ES-I3 (cell line): ENCODE data around the gene FGR.
"Not testable (repeated sequence)": the region's sequence is repeated elsewhere in the genome, so short reads cannot be mapped to it uniquely, and the experiment has no call there.

Experiments
- H3K36me3 ChIP-seq: 2 replicates; pipeline ENCODE4 v1.6.1; 2013; ENCODE audit warnings: mild to moderate bottlenecking, low read length, control low read depth, moderate library complexity; ENCODE audit not compliant: insufficient read depth
- H3K4me1 ChIP-seq: 2 replicates; pipeline ENCODE4 v1.6.1; 2013; ENCODE audit warnings: mild to moderate bottlenecking, control low read depth, low read length; ENCODE audit not compliant: insufficient read depth
- H3K9ac ChIP-seq: 2 replicates; pipeline ENCODE4 v1.6.1; 2013; ENCODE audit warnings: low read depth, mild to moderate bottlenecking, low read length, moderate library complexity
- H3K9me3 ChIP-seq: 2 replicates; pipeline ENCODE4 v1.6.1; 2013; ENCODE audit warnings: mild to moderate bottlenecking, low read length, moderate library complexity; ENCODE audit not compliant: control insufficient read depth, insufficient read depth

Gene FGR

DNA sequence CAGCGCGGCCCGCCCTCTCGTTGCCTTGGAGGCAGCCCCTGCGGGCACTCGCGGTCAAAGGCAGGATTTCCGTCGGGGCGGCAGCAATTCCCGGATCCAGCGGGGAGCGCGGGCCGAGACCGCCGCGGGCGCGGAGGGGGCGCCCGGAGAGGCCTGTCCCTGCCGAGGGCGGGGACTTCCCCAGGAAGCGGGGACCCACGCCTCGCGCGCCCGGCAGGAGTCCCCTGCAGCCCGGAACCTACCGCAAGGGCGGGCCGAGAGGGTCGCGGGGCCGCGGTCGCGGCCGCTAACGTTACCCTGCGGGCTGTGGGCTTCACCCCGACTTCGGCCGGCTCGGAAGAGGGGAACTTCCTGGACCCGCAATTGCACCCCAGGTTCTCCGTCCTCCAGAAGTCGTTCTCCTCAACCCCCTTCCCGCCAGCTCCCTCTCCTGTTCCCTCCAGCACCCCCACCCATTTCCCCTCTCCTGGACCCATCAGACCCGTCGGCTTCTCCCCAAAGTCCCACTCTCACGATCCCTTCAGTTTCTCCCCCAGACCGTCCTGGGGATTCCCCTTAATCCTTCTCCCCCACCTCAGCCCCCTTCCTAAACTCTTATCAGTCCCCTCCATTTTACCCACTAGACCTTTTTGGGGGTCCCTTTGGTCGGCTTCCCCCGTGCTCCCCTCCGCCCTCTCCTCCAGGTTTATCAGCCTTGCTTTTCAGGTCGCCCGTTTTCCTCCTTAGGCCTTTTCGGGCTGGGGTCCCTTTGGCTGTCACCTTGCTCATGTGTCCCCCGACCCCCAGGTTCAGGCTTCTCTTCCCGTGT, 604 bp downstream of the FGR start:
- Histone ChIP-seq H3K9ac (peak overlapping the region; percentile 60), H3K4me1 (peaks cover 4% of the 10 kb centered on the region), H3K36me3 (no peaks in the 10 kb centered on the region), H3K9me3 (no peaks in the 10 kb centered on the region)

DNA sequence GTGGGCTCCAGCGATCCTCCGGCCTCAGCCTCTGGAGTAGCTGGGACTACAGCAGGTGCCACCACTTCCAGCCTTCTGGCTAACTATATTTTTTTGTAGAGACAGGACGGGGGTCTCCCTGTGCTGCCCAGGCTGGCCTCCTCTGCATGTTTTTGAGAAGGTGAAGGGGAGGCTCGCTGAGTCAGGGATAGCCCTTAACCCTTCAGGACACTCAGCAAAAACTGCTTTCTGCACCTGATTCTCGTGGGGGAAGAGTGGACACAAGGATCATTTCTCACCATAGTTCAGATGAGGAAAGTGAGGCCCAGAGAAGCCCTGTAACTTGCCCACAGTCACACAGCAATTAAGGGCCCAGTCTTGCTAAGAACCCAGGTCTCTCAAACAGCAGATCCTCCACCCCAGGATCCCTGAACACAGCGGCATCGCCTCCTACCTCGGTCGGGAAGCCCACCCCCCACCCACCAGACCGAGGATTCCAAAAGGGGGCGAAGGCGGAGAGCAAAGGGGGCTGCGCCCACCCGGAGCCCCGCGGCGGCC, 1.3 kb downstream of the FGR start:
- Histone ChIP-seq H3K36me3 (no peaks in the 10 kb centered on the region), H3K9me3 (no peaks in the 10 kb centered on the region), H3K9ac (peak overlapping the region; percentile 60; the same call in 1 of the 2 replicates), H3K4me1 (peaks cover 7% of the 10 kb centered on the region)

DNA sequence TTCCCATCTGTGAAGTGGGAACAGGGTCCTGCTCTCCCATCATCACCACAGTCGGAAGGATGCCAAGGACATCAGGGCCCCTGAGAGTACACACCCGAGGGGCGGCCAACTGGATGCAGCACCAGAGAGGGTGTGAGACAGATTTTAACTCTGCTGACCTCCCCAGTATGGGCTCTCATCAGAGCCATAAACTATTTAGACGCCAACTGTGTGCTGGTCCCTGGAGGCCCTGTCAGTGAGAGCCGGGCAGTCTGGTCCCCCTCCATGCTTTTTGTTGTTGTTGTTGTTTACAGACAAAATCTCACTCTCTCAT, 1.7 kb downstream of the FGR start:
- H3K9me3 ChIP-seq = no peaks in the 10 kb centered on the region
- peaks cover 7% of the 10 kb centered on the region for H3K4me1 ChIP-seq
- H3K36me3 ChIP-seq = no peaks in the 10 kb centered on the region
- H3K9ac ChIP-seq = no peak overlapping the region

DNA sequence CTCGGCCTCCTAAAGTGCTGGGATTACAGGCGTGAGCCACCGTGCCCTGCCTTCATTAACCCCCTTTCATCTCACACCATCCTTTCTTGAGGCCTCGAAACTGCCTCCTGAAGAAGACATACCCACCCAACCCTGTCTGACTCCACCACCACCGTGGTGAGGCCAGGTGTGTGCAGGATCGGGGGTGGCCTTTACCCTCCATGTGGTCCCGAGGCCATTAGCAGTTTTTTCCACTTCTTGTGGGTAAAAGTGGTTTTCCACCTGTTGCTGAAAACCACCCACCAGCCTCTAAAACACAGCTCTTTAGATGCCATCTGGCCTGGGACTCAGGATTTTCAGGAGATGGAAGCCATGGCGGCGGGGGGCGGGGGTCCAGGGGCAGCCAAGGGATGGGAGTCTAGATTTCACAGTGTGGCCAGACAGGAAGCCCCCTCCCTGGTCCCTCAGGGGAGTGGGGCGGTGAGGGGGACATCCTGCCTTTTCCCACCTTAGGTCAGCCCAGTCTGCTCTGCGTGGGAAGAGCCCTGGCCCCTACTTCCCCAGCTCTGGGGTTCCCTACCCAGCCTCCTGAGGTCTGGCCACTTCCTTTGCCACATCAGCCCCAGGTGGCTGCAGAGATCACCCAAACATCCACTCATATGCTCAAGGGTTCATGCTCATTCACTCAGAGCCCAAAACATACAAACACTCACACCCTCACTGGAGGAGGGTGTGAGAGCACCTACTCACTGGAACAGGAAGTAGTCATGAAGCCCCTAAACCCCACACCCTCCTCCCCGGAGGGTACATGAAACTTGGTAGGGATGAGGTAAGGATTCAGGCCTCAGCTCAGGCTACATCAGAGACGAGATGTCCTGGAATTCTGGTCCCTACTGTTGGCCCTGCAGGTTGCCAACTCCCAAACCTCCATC, 2.3 kb downstream of the FGR start:
- H3K36me3 ChIP-seq = no peaks in the 10 kb centered on the region
- peaks cover 7% of the 10 kb centered on the region for H3K4me1 ChIP-seq
- no peaks in the 10 kb centered on the region for H3K9me3 ChIP-seq
- H3K9ac ChIP-seq = no peak overlapping the region

DNA sequence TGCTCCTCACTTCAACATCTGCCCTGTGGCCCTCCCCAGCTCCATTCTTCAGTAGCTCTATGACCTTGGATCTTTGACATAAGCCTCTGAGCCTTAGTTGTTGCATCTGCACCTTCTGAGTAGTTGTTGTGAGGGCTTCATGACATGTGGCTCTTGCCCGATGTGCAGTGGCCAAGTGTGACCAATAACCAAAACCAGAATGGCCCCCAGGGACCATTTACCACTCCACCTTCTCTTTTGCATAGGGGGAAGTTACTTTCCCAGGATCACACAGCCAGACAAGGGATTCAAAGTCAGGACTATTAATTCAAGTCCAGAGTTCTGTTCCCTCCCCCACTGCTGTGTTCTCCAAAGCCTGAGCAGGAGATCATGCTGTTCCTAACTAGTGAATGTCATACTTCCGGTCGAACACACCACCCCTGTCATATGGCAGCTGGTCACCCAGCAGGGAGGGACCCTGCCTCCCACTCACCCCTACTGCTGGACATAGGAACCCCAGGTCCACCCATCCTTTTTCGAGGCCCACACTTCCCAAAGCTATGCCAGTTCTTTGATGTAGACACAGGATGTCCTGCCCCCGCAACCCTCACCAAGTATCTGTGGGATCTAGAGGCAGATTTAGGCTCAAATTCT, 4.0 kb downstream of the FGR start:
- Histone ChIP-seq H3K9me3 (no peaks in the 10 kb centered on the region), H3K9ac (no peak overlapping the region), H3K36me3 (no peaks in the 10 kb centered on the region), H3K4me1 (peaks cover 7% of the 10 kb centered on the region)

DNA sequence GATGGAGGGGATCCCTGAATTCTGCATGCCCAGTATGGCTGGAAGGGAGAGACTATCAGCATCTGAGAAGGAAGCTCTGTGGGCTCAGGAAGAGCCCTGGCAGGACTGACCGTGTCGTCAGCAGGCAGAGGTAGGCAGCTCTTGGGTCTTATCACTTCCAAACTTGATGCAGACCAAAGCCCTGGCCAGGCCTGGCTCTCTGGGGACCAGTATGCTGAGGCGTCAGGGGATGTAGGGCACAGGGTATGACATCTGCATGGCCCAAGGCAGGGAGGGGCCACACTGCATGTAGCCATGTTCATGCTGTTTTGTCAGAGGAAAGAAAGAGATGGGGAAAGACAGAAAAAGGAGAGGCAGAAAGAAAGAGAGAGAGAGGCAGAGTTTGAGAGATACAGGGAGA, 6.3 kb downstream of the FGR start:
- H3K9ac ChIP-seq = no peak overlapping the region
- H3K9me3 ChIP-seq = no peaks in the 10 kb centered on the region
- no peaks in the 10 kb centered on the region for H3K36me3 ChIP-seq
- peaks cover 7% of the 10 kb centered on the region for H3K4me1 ChIP-seq

DNA sequence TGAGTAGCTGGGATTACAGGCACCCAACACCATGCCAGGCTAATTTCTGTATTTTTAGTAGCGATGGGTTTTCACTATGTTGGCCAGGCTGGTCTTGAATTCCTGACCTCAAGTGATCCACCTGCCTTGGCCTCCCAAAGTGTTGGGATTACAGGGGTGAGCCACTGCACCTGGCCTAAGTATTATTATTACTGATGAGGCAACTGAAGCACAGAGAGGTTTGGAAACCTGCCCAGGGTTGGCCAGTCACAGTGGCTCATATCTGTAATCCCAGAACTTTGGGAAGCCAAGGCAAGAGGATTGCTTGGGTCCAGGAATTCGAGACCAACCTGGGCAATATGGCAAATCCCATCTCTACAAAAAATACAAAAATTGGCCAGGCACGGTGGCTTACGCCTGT, 7.3 kb downstream of the FGR start:
- H3K9me3 ChIP-seq, H3K36me3 ChIP-seq, H3K9ac ChIP-seq: not testable (repeated sequence)
- H3K4me1 ChIP-seq = peaks cover 14% of the 10 kb centered on the region

DNA sequence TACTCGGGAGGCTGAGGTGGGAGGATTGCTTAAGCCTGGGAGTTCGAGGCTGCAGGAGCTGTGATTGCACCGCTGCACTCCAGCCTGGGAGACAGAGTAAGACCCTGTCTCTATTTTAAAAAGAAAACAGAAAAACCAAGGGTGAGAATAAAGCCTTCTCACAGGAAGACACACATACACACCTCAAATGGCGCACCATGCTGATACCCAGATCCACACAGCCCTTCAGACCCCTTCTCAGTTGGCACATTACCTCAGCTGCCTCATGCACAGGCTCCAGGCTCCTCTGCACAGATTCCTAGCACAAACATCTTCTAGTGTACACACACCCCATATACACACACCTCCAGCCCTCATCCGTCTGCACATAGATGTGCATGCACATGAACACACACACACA, 7.9 kb downstream of the FGR start:
- no peak overlapping the region for H3K9ac ChIP-seq
- no peaks in the 10 kb centered on the region for H3K36me3 ChIP-seq
- peaks cover 14% of the 10 kb centered on the region for H3K4me1 ChIP-seq
- H3K9me3 ChIP-seq = no peaks in the 10 kb centered on the region

DNA sequence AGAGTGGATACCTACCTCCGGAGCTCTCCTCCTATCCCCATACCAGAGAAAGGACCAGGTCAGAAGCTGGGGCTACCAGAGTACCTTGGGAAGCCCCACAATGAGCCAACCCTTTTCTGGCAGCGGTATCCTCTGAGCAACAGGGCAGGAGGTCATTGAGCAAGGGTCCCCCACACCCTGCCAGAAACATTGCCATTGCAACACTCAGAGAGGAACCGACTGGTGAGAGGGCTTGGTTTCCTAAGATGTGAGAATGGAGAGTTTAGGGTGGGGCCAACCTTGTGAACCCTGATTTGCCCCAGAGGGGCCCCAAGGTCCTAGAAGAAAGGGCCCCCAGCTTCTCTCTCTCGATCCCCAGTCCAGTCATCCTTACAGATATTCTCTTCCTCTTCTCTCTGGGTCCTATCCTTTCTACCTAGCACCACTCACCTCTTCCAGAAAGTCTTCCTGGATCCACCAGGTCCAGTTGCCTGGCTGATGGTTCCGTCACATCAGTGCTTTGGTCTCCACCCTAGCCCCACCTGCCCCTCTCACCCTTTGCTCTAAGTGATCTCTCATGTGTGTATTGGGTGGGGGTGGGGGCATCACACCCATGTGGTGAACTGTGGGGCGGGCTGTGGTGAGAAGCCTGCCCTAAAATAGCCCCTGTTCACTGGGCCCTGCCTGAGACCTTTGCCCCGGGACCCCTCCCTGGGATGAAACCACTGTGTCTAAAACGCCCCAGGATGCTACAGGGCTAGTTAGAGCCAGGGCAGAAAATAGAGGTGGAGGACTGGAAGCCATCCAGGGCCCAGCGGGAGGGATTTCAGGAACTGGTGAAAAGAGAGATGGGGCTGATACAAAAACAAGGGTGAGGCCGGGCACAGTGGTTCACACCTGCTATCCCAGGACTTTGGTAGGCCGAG, 8.7 kb downstream of the FGR start:
- Histone ChIP-seq H3K36me3 (no peaks in the 10 kb centered on the region), H3K4me1 (peaks cover 14% of the 10 kb centered on the region), H3K9me3 (no peaks in the 10 kb centered on the region), H3K9ac (no peak overlapping the region)

DNA sequence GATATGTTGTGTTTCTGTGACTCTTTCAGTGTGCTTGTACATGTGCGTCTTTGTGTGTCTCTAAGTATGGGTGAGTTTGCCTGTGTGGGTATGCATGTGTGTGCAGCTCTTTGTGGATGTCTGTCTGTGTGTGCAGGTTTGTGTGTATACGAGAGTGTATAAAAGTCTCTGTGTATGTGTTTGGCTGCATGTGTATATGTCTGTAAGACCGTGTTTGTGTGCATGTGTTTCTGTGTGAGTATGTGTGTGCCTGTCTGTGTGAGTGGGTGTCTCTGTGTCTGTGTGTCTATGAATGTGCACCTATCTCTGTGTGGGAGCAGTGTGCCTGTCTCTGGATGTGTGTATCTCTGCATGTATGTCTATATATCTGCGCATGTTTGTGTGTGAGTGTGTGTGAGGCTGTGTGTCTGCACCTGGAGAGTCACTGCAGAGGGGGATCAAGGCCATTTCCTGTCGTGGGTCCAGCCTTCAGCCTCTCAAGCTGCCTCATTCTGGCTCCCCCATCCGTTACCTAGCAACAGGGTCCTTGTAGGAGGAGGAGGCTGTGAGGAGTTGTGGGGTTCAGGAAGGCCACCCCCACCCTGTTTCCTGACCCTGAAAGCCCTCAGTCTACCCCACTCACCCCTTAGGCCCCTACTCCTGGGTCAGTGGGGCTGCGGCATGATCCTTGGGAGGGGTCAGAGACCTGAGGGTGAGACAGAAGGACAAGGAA, 10.4 kb downstream of the FGR start:
- H3K9me3 ChIP-seq = no peaks in the 10 kb centered on the region
- H3K36me3 ChIP-seq = no peaks in the 10 kb centered on the region
- H3K9ac ChIP-seq = no peak overlapping the region
- peaks cover 12% of the 10 kb centered on the region for H3K4me1 ChIP-seq

DNA sequence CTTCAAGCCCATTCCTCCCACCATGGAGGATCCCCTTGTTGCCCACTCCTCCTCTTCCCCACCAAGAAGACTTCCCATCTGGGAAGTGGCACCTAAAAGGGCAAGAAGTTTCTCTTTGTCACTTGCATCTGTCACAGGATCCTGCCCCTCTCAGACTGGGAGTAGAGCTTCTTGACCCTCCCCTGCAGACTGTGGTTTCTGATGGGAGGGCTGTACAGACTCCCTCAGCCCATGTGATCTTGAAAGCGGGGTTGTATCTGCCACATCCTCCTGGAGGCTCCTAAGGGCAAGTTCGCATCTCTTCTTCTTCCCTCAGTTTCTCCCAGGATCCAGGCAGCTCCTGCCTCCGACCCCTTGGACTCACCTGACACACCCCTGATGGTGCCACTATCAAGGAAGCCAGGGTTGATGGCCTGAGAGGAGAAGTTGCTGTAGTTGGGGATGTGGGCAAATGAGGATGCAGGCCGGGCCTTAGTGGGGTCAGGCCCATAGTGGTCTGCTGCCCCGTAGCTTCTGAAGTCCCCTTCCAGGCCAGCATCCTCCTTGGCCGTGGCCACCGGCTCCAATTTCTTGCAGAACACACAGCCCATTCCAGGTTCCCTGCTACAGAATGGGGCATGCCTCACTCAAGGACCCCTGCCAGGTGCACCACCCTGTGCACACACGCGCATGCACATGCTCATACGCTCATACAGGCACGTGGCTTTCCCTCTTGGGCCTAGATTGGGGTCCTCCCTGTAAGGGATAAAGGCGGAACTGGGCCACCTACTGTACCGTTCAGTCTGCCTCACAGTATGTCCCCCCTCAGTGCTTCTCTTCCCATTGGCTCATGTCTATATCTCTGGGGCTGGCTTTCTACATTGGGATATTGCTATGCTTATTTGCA, 11.4 kb downstream of the FGR start:
- H3K9ac ChIP-seq = no peak overlapping the region
- no peaks in the 10 kb centered on the region for H3K36me3 ChIP-seq
- H3K4me1 ChIP-seq = peaks cover 7% of the 10 kb centered on the region
- no peaks in the 10 kb centered on the region for H3K9me3 ChIP-seq

DNA sequence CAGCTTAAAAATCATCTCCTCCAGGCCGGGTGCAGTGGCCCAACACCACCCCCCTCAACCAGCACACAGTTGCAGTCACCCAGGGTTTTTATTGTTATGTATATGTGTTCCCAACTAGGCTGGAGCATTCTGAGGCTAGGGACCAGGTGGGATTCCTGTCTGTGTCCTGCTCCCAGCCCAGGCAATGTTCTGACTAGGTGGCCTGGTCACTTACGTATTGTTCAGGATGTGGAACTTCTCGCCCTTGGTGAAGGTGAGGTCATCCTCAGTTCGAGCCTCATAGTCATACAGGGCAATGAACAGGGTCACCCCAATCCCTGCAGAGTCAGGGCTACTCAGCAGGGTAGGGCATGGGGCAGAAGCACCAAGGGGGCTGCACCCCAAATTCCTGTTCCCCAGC, 12.2 kb downstream of the FGR start:
- H3K36me3 ChIP-seq = no peaks in the 10 kb centered on the region
- no peaks in the 10 kb centered on the region for H3K9me3 ChIP-seq
- peaks cover 7% of the 10 kb centered on the region for H3K4me1 ChIP-seq
- no peak overlapping the region for H3K9ac ChIP-seq
